Bronchial epithelial cell (primary cell): ENCODE data around the gene SDHB. TPM values are rescaled to one million over a fixed set of nuclear protein-coding genes. Genes with fewer than 3 reads are reported as not detected.

Experiments used
- DNase-seq: peaks from one replicate; pipeline ENCODE4 v3.0.0-alpha.2; 2010; ENCODE audit warnings: low read depth
- FAIRE-seq: peaks from 2 replicates; lab custom pipeline; 2011; peaks lifted over from hg19 to GRCh38; lab: Jason Lieb, UNC
- H3K27me3 ChIP-seq: 2 replicates; pipeline ENCODE4 v1.5.1; 2011; ENCODE audit warnings: low read length; ENCODE audit not compliant: control insufficient read depth, insufficient read depth
- H3K36me3 ChIP-seq: 2 replicates; pipeline ENCODE4 v1.5.1; 2011; ENCODE audit warnings: low read length; ENCODE audit not compliant: control insufficient read depth, insufficient read depth
- H3K4me3 ChIP-seq: 2 replicates; pipeline ENCODE4 v1.5.1; 2011; ENCODE audit warnings: mild to moderate bottlenecking, low read depth, low read length, control low read depth
- CTCF ChIP-seq: IDR thresholded peaks from 2 replicates; pipeline ENCODE4 v1.5.1; 2011; ENCODE audit warnings: mild to moderate bottlenecking, moderate library complexity, low read length, control low read depth, inconsistent platforms; ENCODE audit not compliant: insufficient read depth, severe bottlenecking
- total RNA-seq: library from RNA; depleted of rRNA; stranded (reverse); fragments of >200 nt; gene quantifications from 2 replicates; pipeline ENCODE4 v1.2.1, GENCODE V29; 2014

Gene SDHB
- total RNA-seq, 1 donor from 2014 or later: 185 TPM

GRCh38 chr1:16983649-16984048 lies 70.2 kb downstream of the SDHB start:
- H3K4me3 ChIP-seq: no peak overlapping the region
- TF ChIP-seq CTCF: no peak
- H3K27me3 ChIP-seq: no peaks in the 10 kb centered on the region
- H3K36me3 ChIP-seq: peaks cover 5% of the 10 kb centered on the region
- FAIRE-seq (no peak), DNase-seq (no peak)

- Histone ChIP-seq H3K36me3 (peaks cover 4% of the 10 kb centered on the region), H3K4me3 (no peak overlapping the region), H3K27me3 (no peaks in the 10 kb centered on the region)
- FAIRE-seq: no peak
- no peak for TF ChIP-seq CTCF
- no peak for DNase-seq
These were observed 70.9 kb downstream of the SDHB start for GRCh38 chr1:16982902-16983301.

GRCh38 chr1:16981269-16981849 lies 72.5 kb downstream of the SDHB start:
- Histone ChIP-seq H3K36me3 (peaks cover 1% of the 10 kb centered on the region), H3K4me3 (peak overlapping the region; percentile 2), H3K27me3 (no peaks in the 10 kb centered on the region)
- FAIRE-seq: no peak
- peak; percentile 93 for DNase-seq
- no peak for TF ChIP-seq CTCF

- Histone ChIP-seq H3K27me3 (no peaks in the 10 kb centered on the region), H3K4me3 (peak within 1 kb of the TSS; percentile 59), H3K36me3 (peaks cover 1% of the 10 kb centered on the region)
- no peak for TF ChIP-seq CTCF
- FAIRE-seq: no peak
- DNase-seq: peak; percentile 36
These were observed 73.2 kb downstream of the SDHB start, which contains the start of gene MFAP2 for GRCh38 chr1:16980473-16981268. Gene MFAP2, minus strand, starts transcription at chr1:16980620. Its CDS starts 2,347 bp downstream, at chr1:16978273.

GRCh38 chr1:16979475-16980327 lies 74.1 kb downstream of the SDHB start:
- no peaks in the 10 kb centered on the region for H3K36me3 ChIP-seq
- peak overlapping the region; percentile 59 for H3K4me3 ChIP-seq
- no peak for TF ChIP-seq CTCF
- FAIRE-seq (no peak), DNase-seq (no peak)
- no peaks in the 10 kb centered on the region for H3K27me3 ChIP-seq
